Vagina (tissue), 2 donors: Measurements from ENCODE around the gene CLIC3.

Experiments used
- CTCF ChIP-seq, 3 experiments: fragments of 450-650 bp in 2 of 3; fragments of 200-600 bp in 1 of 3; sonication (generic) in 1 of 3; IDR thresholded peaks; one replicate each; pipeline ENCODE4 v1.5.1; 2017 to 2019; ENCODE audit warnings: antibody characterized with exemption in 3 of 3, mild to moderate bottlenecking in 2 of 3, moderate library complexity in 2 of 3
- POLR2AphosphoS5 ChIP-seq, 2 donors: sonication (generic); formaldehyde crosslinking; IDR thresholded peaks; one replicate each; pipeline ENCODE4 v1.9.0; 2017; ENCODE audit warnings: antibody characterized with exemption in 2 of 2, mild to moderate bottlenecking in 2 of 2, low read depth in 1 of 2; ENCODE audit not compliant: insufficient read depth in 1 of 2

GRCh38 chr9:136971746-136972145 lies 24.6 kb downstream of the CLIC3 start:
- TF ChIP-seq POLR2AphosphoS5 (IDR thresholded peaks at IDR 0.05; ENCODE audit: insufficient read depth in 1 of 2, low read depth in 1 of 2), result no peak
- no peak for TF ChIP-seq CTCF (IDR thresholded peaks at IDR 0.05)
